HepG2 (cell line): Measurements from ENCODE around the gene BBLN. TPM values are rescaled to one million over a fixed set of nuclear protein-coding genes. Genes with fewer than 3 reads are reported as not detected.

ENCODE experiments used
- BRCA1 ChIP-seq: sonication (generic); formaldehyde crosslinking; IDR thresholded peaks from 2 replicates; pipeline ENCODE4 v1.4.0; 2020; ENCODE audit warnings: missing genetic modification reagents
- EP300 ChIP-seq, 3 experiments: sonication (generic) in 1 of 3; formaldehyde crosslinking in 1 of 3; IDR thresholded peaks; 2 replicates each; pipeline versions ENCODE4 v1.5.1 to v1.6.1; 2011 to 2020; ENCODE audit warnings: low read depth in 2 of 3, low read length in 2 of 3, borderline replicate concordance in 1 of 3, improper control_type of control experiment in 1 of 3, mild to moderate bottlenecking in 1 of 3, missing genetic modification reagents in 1 of 3, moderate library complexity in 1 of 3
- MAFK ChIP-seq, 2 experiments: IDR thresholded peaks in 1 of 2; conservative IDR thresholded peaks in 1 of 2; 2 replicates each; pipeline ENCODE4 v1.6.1; 2011; ENCODE audit warnings: improper control_type of control experiment in 2 of 2, low read length in 2 of 2
- ZFP90 ChIP-seq: sonication (generic); formaldehyde crosslinking; IDR thresholded peaks from 2 replicates; pipeline ENCODE4 v1.8.0; 2022; ENCODE audit warnings: missing genetic modification reagents, mild to moderate bottlenecking, inconsistent platforms, borderline replicate concordance
- polyA plus RNA-seq, 8 experiments: library from polyadenylated mRNA; depleted of rRNA in 3 of 8; stranded (reverse) in 7 of 8; unstranded in 1 of 8; fragments of >200 nt; fragmentation: Illumina TruSeq in 4 of 8; extraction: Trizol in 4 of 8; gene quantifications; 2 replicates each; pipeline versions ENCODE4 v1.2.1 to v1.2.3, GENCODE V29; 2011 to 2016; ENCODE audit warnings: low read depth in 4 of 8, missing spikeins in 1 of 8, mixed read lengths in 1 of 8; ENCODE audit not compliant: insufficient read depth in 1 of 8
- total RNA-seq, 5 experiments: library from RNA; depleted of rRNA; stranded (reverse); fragments of >200 nt; fragmentation: Illumina TruSeq; extraction: Trizol; gene quantifications; 2 replicates each; pipeline ENCODE4 v1.2.3, GENCODE V29; 2016; ENCODE audit warnings: low read depth in 1 of 5
- TF ChIP-seq, protein P1 (sequence below): sonication (generic); formaldehyde crosslinking; IDR thresholded peaks from 2 replicates; pipeline ENCODE4 v1.9.0; 2021; ENCODE audit warnings: missing genetic modification reagents, mild to moderate bottlenecking, borderline replicate concordance
- TF ChIP-seq, protein P2 (sequence below): sonication (generic); formaldehyde crosslinking; IDR thresholded peaks from 2 replicates; pipeline ENCODE4 v1.9.0; 2021; ENCODE audit warnings: mild to moderate bottlenecking, missing genetic modification reagents
- TF ChIP-seq, protein P3 (sequence below): sonication (generic); formaldehyde crosslinking; IDR thresholded peaks from 2 replicates; pipeline ENCODE4 v1.8.0; 2022; ENCODE audit warnings: mild to moderate bottlenecking, missing genetic modification reagents; ENCODE audit not compliant: insufficient replicate concordance
- TF ChIP-seq, protein P4 (sequence below): sonication (generic); formaldehyde crosslinking; IDR thresholded peaks from 2 replicates; pipeline ENCODE4 v1.5.1; 2020; ENCODE audit warnings: missing genetic modification reagents, mild to moderate bottlenecking, borderline replicate concordance
- TF ChIP-seq, protein P5 (sequence below): sonication (generic); formaldehyde crosslinking; IDR thresholded peaks from 2 replicates; pipeline ENCODE4 v1.5.0; 2020; ENCODE audit warnings: mild to moderate bottlenecking, missing genetic modification reagents, borderline replicate concordance

BBLN gene
- total and polyA plus RNA-seq, 2 of the 13 experiments (the other 11 are each of a cell fraction or from before 2014, with no cell fraction given), result 27.6 to 33.1 TPM

DNA sequence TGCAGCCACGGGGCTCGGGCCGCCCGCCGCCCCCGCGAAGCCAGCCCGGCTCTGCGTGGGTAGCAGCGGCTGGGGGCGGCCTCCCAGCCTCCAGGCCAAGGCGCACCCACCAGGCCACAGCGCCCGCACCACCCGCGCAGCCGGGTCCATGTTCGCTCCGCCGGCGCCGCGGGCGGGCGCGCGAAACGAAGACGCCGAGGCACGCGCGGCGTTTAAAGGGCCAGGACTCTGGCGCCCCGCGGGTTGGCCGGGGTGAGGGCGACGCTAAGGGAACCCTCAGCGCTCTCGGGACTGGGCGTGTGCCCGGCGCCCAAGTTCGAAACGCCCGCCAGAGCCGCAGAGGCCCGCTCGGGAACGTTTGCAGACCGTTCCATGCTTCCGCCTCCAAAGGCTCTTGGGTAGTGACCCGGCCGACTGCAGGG is 32.5 kb upstream of the BBLN start, which contains the start of gene PTGES2 (continued):
- TF ChIP-seq ZFP90 (CRISPR knock-in tag), result no peak; the same call in 1 of the 2 replicates
- TF ChIP-seq, protein P1, sequence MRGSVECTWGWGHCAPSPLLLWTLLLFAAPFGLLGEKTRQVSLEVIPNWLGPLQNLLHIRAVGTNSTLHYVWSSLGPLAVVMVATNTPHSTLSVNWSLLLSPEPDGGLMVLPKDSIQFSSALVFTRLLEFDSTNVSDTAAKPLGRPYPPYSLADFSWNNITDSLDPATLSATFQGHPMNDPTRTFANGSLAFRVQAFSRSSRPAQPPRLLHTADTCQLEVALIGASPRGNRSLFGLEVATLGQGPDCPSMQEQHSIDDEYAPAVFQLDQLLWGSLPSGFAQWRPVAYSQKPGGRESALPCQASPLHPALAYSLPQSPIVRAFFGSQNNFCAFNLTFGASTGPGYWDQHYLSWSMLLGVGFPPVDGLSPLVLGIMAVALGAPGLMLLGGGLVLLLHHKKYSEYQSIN (CRISPR knock-in tag), result no peak
- TF ChIP-seq, protein P2, sequence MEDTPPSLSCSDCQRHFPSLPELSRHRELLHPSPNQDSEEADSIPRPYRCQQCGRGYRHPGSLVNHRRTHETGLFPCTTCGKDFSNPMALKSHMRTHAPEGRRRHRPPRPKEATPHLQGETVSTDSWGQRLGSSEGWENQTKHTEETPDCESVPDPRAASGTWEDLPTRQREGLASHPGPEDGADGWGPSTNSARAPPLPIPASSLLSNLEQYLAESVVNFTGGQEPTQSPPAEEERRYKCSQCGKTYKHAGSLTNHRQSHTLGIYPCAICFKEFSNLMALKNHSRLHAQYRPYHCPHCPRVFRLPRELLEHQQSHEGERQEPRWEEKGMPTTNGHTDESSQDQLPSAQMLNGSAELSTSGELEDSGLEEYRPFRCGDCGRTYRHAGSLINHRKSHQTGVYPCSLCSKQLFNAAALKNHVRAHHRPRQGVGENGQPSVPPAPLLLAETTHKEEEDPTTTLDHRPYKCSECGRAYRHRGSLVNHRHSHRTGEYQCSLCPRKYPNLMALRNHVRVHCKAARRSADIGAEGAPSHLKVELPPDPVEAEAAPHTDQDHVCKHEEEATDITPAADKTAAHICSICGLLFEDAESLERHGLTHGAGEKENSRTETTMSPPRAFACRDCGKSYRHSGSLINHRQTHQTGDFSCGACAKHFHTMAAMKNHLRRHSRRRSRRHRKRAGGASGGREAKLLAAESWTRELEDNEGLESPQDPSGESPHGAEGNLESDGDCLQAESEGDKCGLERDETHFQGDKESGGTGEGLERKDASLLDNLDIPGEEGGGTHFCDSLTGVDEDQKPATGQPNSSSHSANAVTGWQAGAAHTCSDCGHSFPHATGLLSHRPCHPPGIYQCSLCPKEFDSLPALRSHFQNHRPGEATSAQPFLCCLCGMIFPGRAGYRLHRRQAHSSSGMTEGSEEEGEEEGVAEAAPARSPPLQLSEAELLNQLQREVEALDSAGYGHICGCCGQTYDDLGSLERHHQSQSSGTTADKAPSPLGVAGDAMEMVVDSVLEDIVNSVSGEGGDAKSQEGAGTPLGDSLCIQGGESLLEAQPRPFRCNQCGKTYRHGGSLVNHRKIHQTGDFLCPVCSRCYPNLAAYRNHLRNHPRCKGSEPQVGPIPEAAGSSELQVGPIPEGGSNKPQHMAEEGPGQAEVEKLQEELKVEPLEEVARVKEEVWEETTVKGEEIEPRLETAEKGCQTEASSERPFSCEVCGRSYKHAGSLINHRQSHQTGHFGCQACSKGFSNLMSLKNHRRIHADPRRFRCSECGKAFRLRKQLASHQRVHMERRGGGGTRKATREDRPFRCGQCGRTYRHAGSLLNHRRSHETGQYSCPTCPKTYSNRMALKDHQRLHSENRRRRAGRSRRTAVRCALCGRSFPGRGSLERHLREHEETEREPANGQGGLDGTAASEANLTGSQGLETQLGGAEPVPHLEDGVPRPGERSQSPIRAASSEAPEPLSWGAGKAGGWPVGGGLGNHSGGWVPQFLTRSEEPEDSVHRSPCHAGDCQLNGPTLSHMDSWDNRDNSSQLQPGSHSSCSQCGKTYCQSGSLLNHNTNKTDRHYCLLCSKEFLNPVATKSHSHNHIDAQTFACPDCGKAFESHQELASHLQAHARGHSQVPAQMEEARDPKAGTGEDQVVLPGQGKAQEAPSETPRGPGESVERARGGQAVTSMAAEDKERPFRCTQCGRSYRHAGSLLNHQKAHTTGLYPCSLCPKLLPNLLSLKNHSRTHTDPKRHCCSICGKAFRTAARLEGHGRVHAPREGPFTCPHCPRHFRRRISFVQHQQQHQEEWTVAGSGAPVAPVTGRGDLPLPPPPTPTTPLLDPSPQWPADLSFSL (CRISPR knock-in tag), result no peak
- TF ChIP-seq, protein P3, sequence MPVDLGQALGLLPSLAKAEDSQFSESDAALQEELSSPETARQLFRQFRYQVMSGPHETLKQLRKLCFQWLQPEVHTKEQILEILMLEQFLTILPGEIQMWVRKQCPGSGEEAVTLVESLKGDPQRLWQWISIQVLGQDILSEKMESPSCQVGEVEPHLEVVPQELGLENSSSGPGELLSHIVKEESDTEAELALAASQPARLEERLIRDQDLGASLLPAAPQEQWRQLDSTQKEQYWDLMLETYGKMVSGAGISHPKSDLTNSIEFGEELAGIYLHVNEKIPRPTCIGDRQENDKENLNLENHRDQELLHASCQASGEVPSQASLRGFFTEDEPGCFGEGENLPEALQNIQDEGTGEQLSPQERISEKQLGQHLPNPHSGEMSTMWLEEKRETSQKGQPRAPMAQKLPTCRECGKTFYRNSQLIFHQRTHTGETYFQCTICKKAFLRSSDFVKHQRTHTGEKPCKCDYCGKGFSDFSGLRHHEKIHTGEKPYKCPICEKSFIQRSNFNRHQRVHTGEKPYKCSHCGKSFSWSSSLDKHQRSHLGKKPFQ, result no peak
- no peak for TF ChIP-seq MAFK (conservative IDR thresholded peaks at IDR 0.05 in 1 of 2, IDR thresholded peaks at IDR 0.05 in 1 of 2; ENCODE audit: low read length in 2 of 2)
- no peak for TF ChIP-seq EP300 (IDR thresholded peaks at IDR 0.05; ENCODE audit: low read depth in 2 of 2, low read length in 2 of 2)
- TF ChIP-seq EP300 (CRISPR knock-in tag; IDR thresholded peaks at IDR 0.05; ENCODE audit: borderline replicate concordance), result no peak
- TF ChIP-seq BRCA1 (CRISPR knock-in tag), result no peak
- TF ChIP-seq, protein P4, sequence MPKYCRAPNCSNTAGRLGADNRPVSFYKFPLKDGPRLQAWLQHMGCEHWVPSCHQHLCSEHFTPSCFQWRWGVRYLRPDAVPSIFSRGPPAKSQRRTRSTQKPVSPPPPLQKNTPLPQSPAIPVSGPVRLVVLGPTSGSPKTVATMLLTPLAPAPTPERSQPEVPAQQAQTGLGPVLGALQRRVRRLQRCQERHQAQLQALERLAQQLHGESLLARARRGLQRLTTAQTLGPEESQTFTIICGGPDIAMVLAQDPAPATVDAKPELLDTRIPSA, result no peak
- TF ChIP-seq, protein P5, sequence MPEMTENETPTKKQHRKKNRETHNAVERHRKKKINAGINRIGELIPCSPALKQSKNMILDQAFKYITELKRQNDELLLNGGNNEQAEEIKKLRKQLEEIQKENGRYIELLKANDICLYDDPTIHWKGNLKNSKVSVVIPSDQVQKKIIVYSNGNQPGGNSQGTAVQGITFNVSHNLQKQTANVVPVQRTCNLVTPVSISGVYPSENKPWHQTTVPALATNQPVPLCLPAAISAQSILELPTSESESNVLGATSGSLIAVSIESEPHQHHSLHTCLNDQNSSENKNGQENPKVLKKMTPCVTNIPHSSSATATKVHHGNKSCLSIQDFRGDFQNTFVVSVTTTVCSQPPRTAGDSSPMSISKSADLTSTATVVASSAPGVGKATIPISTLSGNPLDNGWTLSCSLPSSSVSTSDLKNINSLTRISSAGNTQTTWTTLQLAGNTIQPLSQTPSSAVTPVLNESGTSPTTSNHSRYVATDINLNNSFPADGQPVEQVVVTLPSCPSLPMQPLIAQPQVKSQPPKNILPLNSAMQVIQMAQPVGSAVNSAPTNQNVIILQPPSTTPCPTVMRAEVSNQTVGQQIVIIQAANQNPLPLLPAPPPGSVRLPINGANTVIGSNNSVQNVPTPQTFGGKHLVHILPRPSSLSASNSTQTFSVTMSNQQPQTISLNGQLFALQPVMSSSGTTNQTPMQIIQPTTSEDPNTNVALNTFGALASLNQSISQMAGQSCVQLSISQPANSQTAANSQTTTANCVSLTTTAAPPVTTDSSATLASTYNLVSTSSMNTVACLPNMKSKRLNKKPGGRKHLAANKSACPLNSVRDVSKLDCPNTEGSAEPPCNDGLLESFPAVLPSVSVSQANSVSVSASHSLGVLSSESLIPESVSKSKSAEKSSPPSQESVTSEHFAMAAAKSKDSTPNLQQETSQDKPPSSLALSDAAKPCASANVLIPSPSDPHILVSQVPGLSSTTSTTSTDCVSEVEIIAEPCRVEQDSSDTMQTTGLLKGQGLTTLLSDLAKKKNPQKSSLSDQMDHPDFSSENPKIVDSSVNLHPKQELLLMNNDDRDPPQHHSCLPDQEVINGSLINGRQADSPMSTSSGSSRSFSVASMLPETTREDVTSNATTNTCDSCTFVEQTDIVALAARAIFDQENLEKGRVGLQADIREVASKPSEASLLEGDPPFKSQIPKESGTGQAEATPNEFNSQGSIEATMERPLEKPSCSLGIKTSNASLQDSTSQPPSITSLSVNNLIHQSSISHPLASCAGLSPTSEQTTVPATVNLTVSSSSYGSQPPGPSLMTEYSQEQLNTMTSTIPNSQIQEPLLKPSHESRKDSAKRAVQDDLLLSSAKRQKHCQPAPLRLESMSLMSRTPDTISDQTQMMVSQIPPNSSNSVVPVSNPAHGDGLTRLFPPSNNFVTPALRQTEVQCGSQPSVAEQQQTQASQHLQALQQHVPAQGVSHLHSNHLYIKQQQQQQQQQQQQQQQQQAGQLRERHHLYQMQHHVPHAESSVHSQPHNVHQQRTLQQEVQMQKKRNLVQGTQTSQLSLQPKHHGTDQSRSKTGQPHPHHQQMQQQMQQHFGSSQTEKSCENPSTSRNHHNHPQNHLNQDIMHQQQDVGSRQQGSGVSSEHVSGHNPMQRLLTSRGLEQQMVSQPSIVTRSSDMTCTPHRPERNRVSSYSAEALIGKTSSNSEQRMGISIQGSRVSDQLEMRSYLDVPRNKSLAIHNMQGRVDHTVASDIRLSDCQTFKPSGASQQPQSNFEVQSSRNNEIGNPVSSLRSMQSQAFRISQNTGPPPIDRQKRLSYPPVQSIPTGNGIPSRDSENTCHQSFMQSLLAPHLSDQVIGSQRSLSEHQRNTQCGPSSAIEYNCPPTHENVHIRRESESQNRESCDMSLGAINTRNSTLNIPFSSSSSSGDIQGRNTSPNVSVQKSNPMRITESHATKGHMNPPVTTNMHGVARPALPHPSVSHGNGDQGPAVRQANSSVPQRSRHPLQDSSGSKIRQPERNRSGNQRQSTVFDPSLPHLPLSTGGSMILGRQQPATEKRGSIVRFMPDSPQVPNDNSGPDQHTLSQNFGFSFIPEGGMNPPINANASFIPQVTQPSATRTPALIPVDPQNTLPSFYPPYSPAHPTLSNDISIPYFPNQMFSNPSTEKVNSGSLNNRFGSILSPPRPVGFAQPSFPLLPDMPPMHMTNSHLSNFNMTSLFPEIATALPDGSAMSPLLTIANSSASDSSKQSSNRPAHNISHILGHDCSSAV (CRISPR knock-in tag), result no peak
